ENCODE measurements around the gene RGPD3.

RGPD3 gene

DNA sequence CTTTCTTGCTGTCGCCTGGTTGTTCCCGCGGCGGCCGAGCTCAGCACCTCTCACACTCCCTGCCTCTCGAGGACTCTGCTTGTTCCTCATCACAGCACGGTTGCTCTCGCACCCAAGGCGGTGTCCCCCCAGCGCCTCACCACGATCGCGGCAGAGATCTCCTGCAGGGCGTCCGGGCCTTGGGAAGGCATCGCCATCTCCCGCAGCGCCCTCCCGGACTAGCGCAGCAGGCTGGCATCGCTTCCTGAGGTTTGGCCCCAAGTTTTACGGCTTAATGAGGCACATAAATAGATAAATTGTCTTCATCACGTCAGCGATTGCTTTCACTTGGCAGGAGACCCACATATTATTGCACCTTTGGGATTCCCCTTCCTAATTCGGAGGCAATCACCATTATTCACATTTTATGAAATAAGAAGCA is 125.4 kb downstream of the RGPD3 start:
- no peak for DNase-seq (ENCODE audit: low read depth in 2 of 2)

DNA sequence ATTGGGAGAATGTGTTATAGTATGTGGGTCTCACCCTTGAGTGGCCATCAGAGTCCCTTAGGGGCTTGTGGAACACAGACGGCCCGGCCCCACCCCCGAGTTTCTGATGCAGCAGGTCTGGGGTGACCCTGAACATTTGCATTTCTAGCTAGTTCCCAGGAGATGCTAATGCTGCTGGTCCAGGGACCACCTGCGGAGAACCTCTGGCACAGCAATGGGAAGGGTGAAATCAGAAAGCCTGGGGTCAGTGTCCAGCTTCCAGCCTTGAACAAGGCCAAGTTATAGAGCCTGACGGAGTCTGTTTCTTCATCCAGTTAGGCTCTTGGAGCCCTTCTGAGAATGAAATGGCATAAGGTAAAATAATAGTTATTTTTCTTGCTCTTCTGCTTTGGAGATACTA is 126.5 kb downstream of the RGPD3 start:
- DNase-seq (ENCODE audit: low read depth in 2 of 2) = no peak
